HepG2 (cell line): Measurements from ENCODE around the gene DOK7. TPM values are rescaled to one million over a fixed set of nuclear protein-coding genes. Genes with fewer than 3 reads are reported as not detected.
A peak's percentile ranks its signal among the peaks of the same experiment; 100 is the strongest.

Experiments
- AKAP8 ChIP-seq: sonication (generic); formaldehyde crosslinking; IDR thresholded peaks from 2 replicates; pipeline ENCODE4 v1.5.1; 2020; ENCODE audit warnings: mild to moderate bottlenecking, missing genetic modification reagents
- CEBPG ChIP-seq: IDR thresholded peaks from 2 replicates; pipeline ENCODE4 v1.6.1; 2016
- CREB3 ChIP-seq: sonication (generic); formaldehyde crosslinking; IDR thresholded peaks from 2 replicates; pipeline ENCODE4 v1.5.0; 2020; ENCODE audit warnings: missing genetic modification reagents
- GMEB1 ChIP-seq: sonication (generic); formaldehyde crosslinking; IDR thresholded peaks from 2 replicates; pipeline ENCODE4 v1.5.1; 2020; ENCODE audit warnings: missing genetic modification reagents, mild to moderate bottlenecking, borderline replicate concordance
- MAX ChIP-seq: IDR thresholded peaks from 2 replicates; pipeline ENCODE4 v1.6.1; 2012; ENCODE audit warnings: inconsistent platforms
- RFX1 ChIP-seq: fragments of 450-650 bp; IDR thresholded peaks from 2 replicates; pipeline ENCODE4 v1.6.1; 2017
- SP4 ChIP-seq: sonication (generic); formaldehyde crosslinking; IDR thresholded peaks from 2 replicates; pipeline ENCODE4 v1.8.1; 2023; ENCODE audit warnings: mild to moderate bottlenecking, missing genetic modification reagents
- SRSF1 ChIP-seq: fragments of 200-400 bp; formaldehyde crosslinking; optimal IDR thresholded peaks from 2 replicates; pipeline ENCODE3; 2017; ENCODE audit warnings: mild to moderate bottlenecking, low read depth, low read length, moderate library complexity
- STAT5B ChIP-seq: sonication (generic); formaldehyde crosslinking; IDR thresholded peaks from 2 replicates; pipeline ENCODE4 v1.4.0; 2020; ENCODE audit warnings: missing genetic modification reagents
- TEF ChIP-seq: sonication (generic); formaldehyde crosslinking; IDR thresholded peaks from 2 replicates; pipeline ENCODE4 v1.5.0; 2020; ENCODE audit warnings: missing genetic modification reagents
- TSC22D2 ChIP-seq: sonication (generic); formaldehyde crosslinking; IDR thresholded peaks from 2 replicates; pipeline ENCODE4 v1.5.1; 2020; ENCODE audit warnings: missing genetic modification reagents, mild to moderate bottlenecking, borderline replicate concordance
- ZBTB1 ChIP-seq: sonication (generic); formaldehyde crosslinking; IDR thresholded peaks from 2 replicates; pipeline ENCODE4 v1.4.0; 2020; ENCODE audit warnings: missing genetic modification reagents, borderline replicate concordance
- ZBTB7A ChIP-seq: sonication (generic); formaldehyde crosslinking; IDR thresholded peaks from 2 replicates; pipeline ENCODE4 v1.8.0; 2022; ENCODE audit warnings: mild to moderate bottlenecking, missing genetic modification reagents
- ZBTB7B ChIP-seq: sonication (generic); formaldehyde crosslinking; IDR thresholded peaks from 2 replicates; pipeline ENCODE4 v1.4.0; 2020; ENCODE audit warnings: missing genetic modification reagents
- ZNF275 ChIP-seq: sonication (generic); formaldehyde crosslinking; IDR thresholded peaks from 2 replicates; pipeline ENCODE4 v1.8.0; 2022; ENCODE audit warnings: missing genetic modification reagents, mild to moderate bottlenecking, inconsistent platforms, borderline replicate concordance
- ZNF574 ChIP-seq: sonication (generic); formaldehyde crosslinking; IDR thresholded peaks from 2 replicates; pipeline ENCODE4 v1.4.0; 2020; ENCODE audit warnings: missing genetic modification reagents
- ZNF660 ChIP-seq: sonication (generic); formaldehyde crosslinking; IDR thresholded peaks from 2 replicates; pipeline ENCODE4 v1.5.1; 2020; ENCODE audit warnings: mild to moderate bottlenecking, low read depth, missing genetic modification reagents, borderline replicate concordance
- ZNF792 ChIP-seq: IDR thresholded peaks from 2 replicates; pipeline ENCODE4 v1.6.1; 2016
- ZSCAN31 ChIP-seq: sonication (generic); formaldehyde crosslinking; IDR thresholded peaks from 2 replicates; pipeline ENCODE4 v1.5.0; 2020; ENCODE audit warnings: low read depth, mild to moderate bottlenecking, missing genetic modification reagents
- ZSCAN9 ChIP-seq: IDR thresholded peaks from 2 replicates; pipeline ENCODE4 v1.6.1; 2016; ENCODE audit warnings: borderline replicate concordance
- polyA plus RNA-seq, 8 experiments: library from polyadenylated mRNA; depleted of rRNA in 3 of 8; stranded (reverse) in 7 of 8; unstranded in 1 of 8; fragments of >200 nt; fragmentation: Illumina TruSeq in 4 of 8; extraction: Trizol in 4 of 8; gene quantifications; 2 replicates each; pipeline versions ENCODE4 v1.2.1 to v1.2.3, GENCODE V29; 2011 to 2016; ENCODE audit warnings: low read depth in 4 of 8, missing spikeins in 1 of 8, mixed read lengths in 1 of 8; ENCODE audit not compliant: insufficient read depth in 1 of 8
- total RNA-seq, 5 experiments: library from RNA; depleted of rRNA; stranded (reverse); fragments of >200 nt; fragmentation: Illumina TruSeq; extraction: Trizol; gene quantifications; 2 replicates each; pipeline ENCODE4 v1.2.3, GENCODE V29; 2016; ENCODE audit warnings: low read depth in 1 of 5

DOK7 gene
- total and polyA plus RNA-seq, 2 of the 13 experiments (the other 11 are each of a cell fraction or from before 2014, with no cell fraction given): 0.03 to 0.07 TPM

- TF ChIP-seq AKAP8 (CRISPR knock-in tag): peak; percentile 65; the same call in 1 of the 2 replicates
- TF ChIP-seq ZBTB7B (CRISPR knock-in tag): 0 out of 2 replicates have a peak, but pooled peaks have one; percentile 21
- TF ChIP-seq SP4: peak; percentile 60; the same call in 1 of the 2 replicates
- no peak for TF ChIP-seq TEF (CRISPR knock-in tag)
- TF ChIP-seq RFX1: peak; percentile 87
- no peak for TF ChIP-seq ZNF660
- 0 out of 2 replicates have a peak, but pooled peaks have one; percentile 21 for TF ChIP-seq ZBTB7A (CRISPR knock-in tag)
- peak; percentile 87; the same call in 1 of the 2 replicates for TF ChIP-seq TSC22D2 (CRISPR knock-in tag)
- peak; percentile 72; the same call in 1 of the 2 replicates for TF ChIP-seq ZSCAN31 (CRISPR knock-in tag)
- TF ChIP-seq GMEB1 (CRISPR knock-in tag): 0 out of 2 replicates have a peak, but pooled peaks have one; percentile 48
- peak; percentile 59; the same call in 1 of the 2 replicates for TF ChIP-seq MAX
- peak; percentile 60 for TF ChIP-seq SRSF1
- TF ChIP-seq ZBTB1 (CRISPR knock-in tag): no peak
- peak; percentile 57; the same call in 1 of the 2 replicates for TF ChIP-seq STAT5B (CRISPR knock-in tag)
- TF ChIP-seq ZNF574: peak; percentile 85
- TF ChIP-seq ZNF792 (CRISPR knock-in tag): 0 out of 2 replicates have a peak, but pooled peaks have one; percentile 54
- TF ChIP-seq CREB3 (CRISPR knock-in tag): peak; percentile 51; the same call in 1 of the 2 replicates
- TF ChIP-seq ZSCAN9: peak; percentile 74
- TF ChIP-seq CEBPG (CRISPR knock-in tag): no peak
- TF ChIP-seq ZNF275: 0 out of 2 replicates have a peak, but pooled peaks have one; percentile 48
These were observed 69.0 kb downstream of the DOK7 start, which contains the start of gene LRPAP1 (continued) for GRCh38 chr4:3531879-3532750.
